KMS-11 (cell line): ENCODE data around the gene EEPD1.

Experiments used
- H2AFZ ChIP-seq: fragments of 200-600 bp; sonication (generic); 2 replicates; pipeline ENCODE4 v1.6.1; 2016; ENCODE audit warnings: antibody characterized with exemption, mixed run types, low read depth
- H3K27ac ChIP-seq: fragments of 200-600 bp; sonication (generic); 2 replicates; pipeline ENCODE4 v1.6.1; 2016; ENCODE audit warnings: mild to moderate bottlenecking, mixed run types
- H3K27me3 ChIP-seq: fragments of 200-600 bp; sonication (generic); 2 replicates; pipeline ENCODE4 v1.6.1; 2017; ENCODE audit warnings: mild to moderate bottlenecking, low read depth, mixed run types, moderate library complexity; ENCODE audit not compliant: insufficient read depth
- H3K36me3 ChIP-seq: fragments of 200-600 bp; sonication (generic); 2 replicates; pipeline ENCODE4 v1.6.1; 2017; ENCODE audit warnings: mild to moderate bottlenecking, mixed run types; ENCODE audit not compliant: insufficient read depth
- H3K4me1 ChIP-seq: fragments of 200-600 bp; sonication (generic); 2 replicates; pipeline ENCODE4 v1.6.1; 2016; ENCODE audit warnings: mild to moderate bottlenecking, low read depth, mixed run types; ENCODE audit not compliant: poor library complexity, severe bottlenecking
- H3K4me2 ChIP-seq: fragments of 200-600 bp; sonication (generic); 2 replicates; pipeline ENCODE4 v1.7.0; 2016; ENCODE audit warnings: mild to moderate bottlenecking, mixed run types
- H3K4me3 ChIP-seq: fragments of 200-600 bp; sonication (generic); IDR thresholded peaks from 2 replicates; pipeline ENCODE4 v1.6.1; 2017; ENCODE audit warnings: low read depth, low read length, mixed read lengths; ENCODE audit not compliant: insufficient read depth
- H3K79me2 ChIP-seq: fragments of 200-600 bp; sonication (generic); 2 replicates; pipeline ENCODE4 v1.6.1; 2016; ENCODE audit warnings: low read depth, mixed run types; ENCODE audit not compliant: insufficient read depth
- H3K9ac ChIP-seq: fragments of 200-600 bp; sonication (generic); 2 replicates; pipeline ENCODE4 v1.6.1; 2016; ENCODE audit warnings: mild to moderate bottlenecking, mixed run types
- H4K20me1 ChIP-seq: fragments of 200-600 bp; sonication (generic); 2 replicates; pipeline ENCODE4 v1.6.1; 2016; ENCODE audit warnings: mild to moderate bottlenecking, mixed run types; ENCODE audit not compliant: insufficient read depth
- CTCF ChIP-seq: fragments of 200-600 bp; sonication (generic); conservative IDR thresholded peaks from 2 replicates; pipeline ENCODE4 v1.6.1; 2017; ENCODE audit warnings: low read depth, mild to moderate bottlenecking, antibody characterized with exemption, low read length, moderate library complexity, mixed read lengths

EEPD1 gene

DNA sequence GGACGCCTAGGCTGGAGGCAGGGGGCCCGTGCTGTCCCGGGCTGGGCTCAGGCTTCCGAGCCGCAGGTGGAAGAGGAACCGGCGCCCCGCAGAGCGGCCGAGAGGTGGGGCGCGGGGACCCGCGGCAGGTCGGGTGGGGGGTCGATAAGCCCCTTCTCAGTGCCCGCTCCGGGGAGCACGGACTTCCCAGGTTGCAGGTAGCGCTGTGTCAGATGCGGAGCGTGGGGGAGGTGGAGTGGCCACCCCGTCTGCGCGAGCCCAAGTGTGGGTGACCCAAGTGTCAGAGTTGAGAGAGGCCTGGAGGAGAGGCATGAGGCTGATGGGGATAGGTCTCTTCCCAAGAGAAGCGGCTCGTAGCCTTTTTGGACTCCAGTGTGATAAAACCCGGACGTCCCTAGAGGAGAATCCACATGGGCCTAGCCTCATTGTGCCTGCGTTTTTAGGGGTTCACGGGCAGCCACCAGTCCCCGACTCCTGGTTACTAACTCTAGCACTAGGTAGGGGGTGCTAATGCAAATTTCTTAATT is 580 bp downstream of the EEPD1 start:
- Histone ChIP-seq H3K79me2 (no peaks in the 10 kb centered on the region), H3K36me3 (no peaks in the 10 kb centered on the region), H3K4me3 (no peak overlapping the region), H3K27me3 (no peaks in the 10 kb centered on the region), H2AFZ (peak overlapping the region; percentile 95), H3K4me2 (peak overlapping the region; percentile 77), H3K4me1 (peaks cover 6% of the 10 kb centered on the region), H3K27ac (no peak overlapping the region), H4K20me1 (no peaks in the 10 kb centered on the region), H3K9ac (peak overlapping the region; percentile 49)
- no peak for TF ChIP-seq CTCF

DNA sequence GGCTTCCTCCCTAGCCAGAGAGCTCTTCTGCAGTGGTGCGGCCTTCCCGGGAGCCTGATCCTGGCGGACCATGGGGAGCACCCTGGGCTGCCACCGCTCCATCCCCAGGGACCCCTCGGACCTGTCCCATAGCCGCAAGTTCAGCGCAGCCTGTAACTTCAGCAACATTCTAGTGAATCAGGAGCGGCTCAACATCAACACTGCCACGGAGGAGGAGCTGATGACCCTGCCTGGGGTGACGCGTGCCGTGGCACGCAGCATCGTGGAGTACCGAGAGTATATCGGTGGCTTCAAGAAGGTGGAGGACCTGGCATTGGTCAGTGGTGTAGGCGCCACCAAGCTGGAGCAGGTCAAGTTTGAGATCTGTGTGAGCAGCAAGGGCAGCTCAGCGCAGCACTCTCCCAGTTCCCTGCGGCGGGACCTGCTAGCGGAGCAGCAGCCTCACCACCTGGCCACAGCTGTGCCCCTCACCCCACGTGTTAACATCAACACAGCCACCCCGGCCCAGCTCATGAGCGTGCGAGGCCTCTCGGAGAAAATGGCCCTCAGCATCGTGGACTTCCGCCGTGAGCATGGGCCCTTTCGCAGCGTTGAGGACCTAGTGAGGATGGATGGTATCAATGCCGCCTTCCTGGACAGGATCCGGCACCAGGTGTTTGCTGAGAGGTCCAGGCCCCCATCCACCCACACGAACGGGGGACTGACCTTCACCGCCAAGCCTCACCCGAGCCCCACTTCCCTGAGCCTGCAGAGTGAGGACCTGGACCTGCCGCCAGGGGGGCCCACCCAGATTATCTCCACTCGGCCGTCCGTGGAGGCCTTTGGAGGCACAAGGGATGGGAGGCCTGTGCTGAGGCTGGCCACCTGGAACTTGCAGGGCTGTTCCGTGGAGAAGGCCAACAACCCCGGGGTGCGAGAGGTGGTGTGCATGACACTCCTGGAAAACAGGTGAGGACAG is 1.5 kb downstream of the EEPD1 start:
- no peak for TF ChIP-seq CTCF
- Histone ChIP-seq H3K4me3 (no peak overlapping the region), H2AFZ (peak overlapping the region; percentile 95; the same call in 1 of the 2 replicates), H4K20me1 (no peaks in the 10 kb centered on the region), H3K79me2 (no peaks in the 10 kb centered on the region), H3K4me2 (peak overlapping the region; percentile 77; the same call in 1 of the 2 replicates), H3K27ac (no peak overlapping the region), H3K27me3 (no peaks in the 10 kb centered on the region), H3K4me1 (peaks cover 6% of the 10 kb centered on the region), H3K36me3 (no peaks in the 10 kb centered on the region), H3K9ac (no peak overlapping the region)

- Histone ChIP-seq H3K27me3 (no peaks in the 10 kb centered on the region), H3K27ac (no peak overlapping the region), H3K4me2 (no peak overlapping the region), H2AFZ (no peak overlapping the region), H3K36me3 (no peaks in the 10 kb centered on the region), H3K4me1 (peaks cover 6% of the 10 kb centered on the region), H4K20me1 (no peaks in the 10 kb centered on the region), H3K4me3 (no peak overlapping the region), H3K79me2 (no peaks in the 10 kb centered on the region), H3K9ac (no peak overlapping the region)
- TF ChIP-seq CTCF: no peak
Measured at GRCh38 chr7:36155811-36156361, 2.8 kb downstream of the EEPD1 start.

GRCh38 chr7:36157527-36158320 is 4.7 kb downstream of the EEPD1 start:
- no peak overlapping the region for H3K9ac ChIP-seq
- H4K20me1 ChIP-seq: no peaks in the 10 kb centered on the region
- TF ChIP-seq CTCF: no peak
- H3K27me3 ChIP-seq: no peaks in the 10 kb centered on the region
- no peaks in the 10 kb centered on the region for H3K4me1 ChIP-seq
- H3K4me3 ChIP-seq: no peak overlapping the region
- no peak overlapping the region for H3K27ac ChIP-seq
- H3K36me3 ChIP-seq: no peaks in the 10 kb centered on the region
- no peaks in the 10 kb centered on the region for H3K79me2 ChIP-seq
- H2AFZ ChIP-seq: no peak overlapping the region
- no peak overlapping the region for H3K4me2 ChIP-seq
